ENCODE results near the gene ADAMTS2. TPM values are rescaled to one million over a fixed set of nuclear protein-coding genes. Genes with fewer than 3 reads are reported as not detected.

The ADAMTS2 gene
- polyA plus RNA-seq, 3 donors from 2014 or later, result 0.03 TPM; not detected in 2

DNA sequence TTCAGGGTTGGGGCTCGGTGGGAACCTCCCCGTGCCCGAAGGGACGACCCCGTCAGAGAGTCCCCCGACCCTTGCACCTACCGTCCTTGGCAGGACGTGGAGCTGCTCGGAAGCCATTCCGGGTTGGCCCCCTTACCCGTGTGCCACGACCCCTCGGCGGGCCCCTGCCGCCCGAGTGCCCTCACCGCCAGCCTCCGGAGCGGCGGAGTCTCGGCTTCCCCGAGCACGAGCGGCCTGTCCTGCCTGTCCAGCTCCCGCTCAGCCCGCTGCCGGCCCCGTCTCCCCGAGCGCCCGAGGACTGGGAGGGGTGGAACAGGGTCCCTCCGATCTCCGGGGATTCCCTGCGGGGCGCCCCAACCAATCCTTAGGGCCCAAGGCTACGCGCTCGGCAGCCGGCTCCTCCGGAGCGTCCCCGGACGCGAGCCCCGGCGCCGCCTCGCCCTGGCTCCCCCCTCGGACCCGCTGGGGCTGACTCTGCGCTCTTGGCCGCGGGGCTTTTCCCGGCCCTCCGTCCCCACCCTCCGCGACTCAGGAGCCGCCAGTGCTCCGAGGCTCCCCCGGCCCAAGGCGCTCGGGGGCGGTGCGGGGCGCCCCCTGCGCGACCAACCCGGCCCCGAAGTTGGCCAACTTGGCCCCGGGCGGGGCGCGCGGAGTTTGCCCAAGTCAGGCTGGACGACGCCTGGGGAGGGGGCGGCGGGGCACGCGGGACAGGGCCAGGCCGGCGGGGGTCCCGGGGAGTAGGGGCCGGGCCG is 654 bp downstream of the ADAMTS2 start:
- Mint-ChIP-seq H3K4me3 (no peak overlapping the region), H3K36me3 (no peaks in the 10 kb centered on the region), H3K4me1 (peaks cover 6 to 7% of the 10 kb centered on the region in 2 donors), H3K27me3 (ENCODE audit: low read depth in 3 of 3) (peaks cover 14 to 31% (median 20%) of the 10 kb centered on the region in 3 donors), H3K27ac (no peak overlapping the region), H3K9me3 (peaks cover 0 to 4% (median 0%) of the 10 kb centered on the region in 6 donors)
- DNase-seq, result no peak

DNA sequence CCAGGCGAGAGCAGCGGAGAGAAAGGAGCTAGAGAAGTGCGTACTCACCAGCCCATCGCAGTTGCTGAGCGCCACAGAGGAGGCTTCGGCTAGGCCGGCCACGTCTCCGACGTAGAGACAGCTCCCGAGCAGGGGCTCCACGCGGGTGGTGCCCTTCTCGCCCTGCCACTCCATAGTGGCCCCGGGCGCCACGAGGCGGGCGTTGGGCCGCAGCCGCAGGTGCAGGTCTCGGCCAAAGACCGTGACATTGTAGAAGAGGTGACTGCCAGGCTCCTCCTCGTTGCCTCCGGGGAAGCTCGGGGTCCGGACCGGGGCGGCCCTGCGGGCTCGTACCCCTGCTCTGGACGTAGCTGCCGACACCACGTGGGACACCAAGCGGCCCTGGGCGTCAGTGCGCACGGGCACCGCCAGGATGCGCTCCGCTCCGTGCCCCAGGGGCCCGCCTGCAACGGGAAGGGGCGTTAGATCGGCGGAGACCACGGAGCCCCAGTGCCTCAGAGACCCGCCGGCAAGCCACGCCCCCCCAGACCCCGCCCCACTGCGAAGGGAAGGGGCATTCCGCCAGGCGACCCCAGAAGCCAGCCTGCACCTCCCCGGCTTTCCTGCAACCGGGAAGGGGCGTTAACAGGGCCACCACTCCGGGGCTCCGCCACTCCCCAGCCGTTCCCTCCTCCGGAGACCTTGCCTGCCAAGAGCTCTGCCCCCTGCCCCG is 1.4 kb downstream of the ADAMTS2 start:
- peaks cover 6 to 7% of the 10 kb centered on the region in 2 donors for H3K4me1 Mint-ChIP-seq
- no peak overlapping the region for H3K27ac Mint-ChIP-seq
- H3K27me3 Mint-ChIP-seq (ENCODE audit: low read depth in 3 of 3), result peaks cover 14 to 31% (median 20%) of the 10 kb centered on the region in 3 donors
- no peak overlapping the region for H3K4me3 Mint-ChIP-seq
- no peak for DNase-seq
- no peaks in the 10 kb centered on the region for H3K36me3 Mint-ChIP-seq
- H3K9me3 Mint-ChIP-seq, result peaks cover 0 to 4% (median 0%) of the 10 kb centered on the region in 6 donors

DNA sequence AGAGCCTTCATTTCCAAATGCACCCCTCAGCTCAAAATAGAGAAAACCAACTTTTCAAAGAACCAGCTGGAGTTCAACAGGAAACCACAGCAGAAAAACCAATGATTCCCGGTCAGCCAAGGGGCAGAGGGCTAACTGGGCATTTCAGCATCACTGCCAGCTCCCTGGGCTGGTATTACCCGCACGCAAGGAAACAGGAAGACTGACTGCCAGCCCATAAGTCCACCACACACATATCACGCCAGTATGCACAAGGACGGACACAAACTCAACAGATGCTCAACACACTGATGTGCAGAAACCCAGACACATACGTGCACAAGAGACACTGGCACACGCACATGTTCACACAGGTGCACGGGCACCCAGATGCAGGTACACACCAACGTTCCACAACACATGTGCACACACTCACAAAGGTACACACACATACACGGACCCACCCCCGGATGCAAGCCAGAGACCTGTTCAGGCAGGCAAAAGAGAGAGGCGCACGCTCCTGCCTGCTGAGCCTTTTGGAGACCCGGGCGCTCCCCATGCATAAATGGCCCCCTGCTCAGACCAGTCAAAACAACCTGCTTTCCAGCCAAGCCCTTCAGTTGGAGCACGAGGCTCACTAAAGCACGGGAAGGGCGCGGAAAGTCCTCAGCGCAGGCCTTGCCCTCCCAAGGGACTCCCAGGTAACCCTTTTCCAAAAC is 2.1 kb downstream of the ADAMTS2 start:
- Mint-ChIP-seq H3K4me1 (peaks cover 6 to 7% of the 10 kb centered on the region in 2 donors), H3K9me3 (peaks cover 0 to 4% (median 0%) of the 10 kb centered on the region in 6 donors), H3K4me3 (peak overlapping the region in 3 of 5 donors; percentile 55 to 66 (median 60)), H3K36me3 (no peaks in the 10 kb centered on the region), H3K27me3 (ENCODE audit: low read depth in 3 of 3) (peaks cover 14 to 27% (median 20%) of the 10 kb centered on the region in 3 donors), H3K27ac (no peak overlapping the region)
- DNase-seq, result no peak

DNA sequence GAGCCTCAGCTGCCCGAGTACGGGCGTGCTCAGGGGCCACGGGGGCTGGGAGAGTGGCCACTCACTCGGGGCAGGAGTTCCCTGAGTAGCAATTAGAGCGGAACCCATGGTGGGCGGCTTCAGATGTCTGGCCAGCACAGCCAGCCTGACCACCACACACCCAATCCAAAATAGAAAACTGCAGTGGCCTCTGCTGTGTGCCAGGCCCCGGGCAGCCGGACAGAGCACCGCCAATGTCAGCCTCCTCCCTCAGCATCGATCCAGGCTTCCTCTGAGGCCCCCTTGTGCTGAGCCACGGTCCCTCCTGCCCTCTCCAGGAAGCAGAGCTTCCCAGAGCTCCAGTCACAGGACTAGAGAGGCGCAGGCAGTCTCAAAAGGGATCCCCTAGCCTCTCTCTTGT is 2.7 kb downstream of the ADAMTS2 start:
- Mint-ChIP-seq H3K27me3 (ENCODE audit: low read depth in 3 of 3) (peaks cover 10 to 24% (median 17%) of the 10 kb centered on the region in 3 donors), H3K27ac (no peak overlapping the region), H3K4me3 (peak overlapping the region in 2 of 5 donors; percentile 30 to 33), H3K9me3 (peaks cover 0 to 2% (median 0%) of the 10 kb centered on the region in 6 donors), H3K36me3 (no peaks in the 10 kb centered on the region), H3K4me1 (peaks cover 6 to 7% of the 10 kb centered on the region in 2 donors)
- DNase-seq, result no peak

DNA sequence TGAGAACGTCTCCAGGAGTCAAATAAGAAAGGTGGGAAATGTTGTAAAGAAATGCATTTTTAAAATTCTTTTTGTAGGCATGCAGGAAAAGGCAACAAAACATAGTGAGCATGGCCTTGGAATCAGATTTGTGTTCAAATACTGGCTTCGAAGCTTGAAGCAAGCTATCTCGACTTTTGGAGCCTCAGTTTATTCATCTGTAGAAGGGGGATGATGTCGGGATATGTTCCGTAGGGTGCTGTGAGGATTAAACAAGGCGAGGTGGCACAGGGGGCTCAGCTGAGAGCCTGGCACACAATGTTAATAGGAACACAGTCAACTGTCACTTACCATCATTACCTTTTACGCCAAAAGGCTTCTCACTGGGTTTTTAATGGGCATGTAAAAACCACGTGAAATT is 4.8 kb downstream of the ADAMTS2 start:
- no peaks in the 10 kb centered on the region for H3K36me3 Mint-ChIP-seq
- H3K4me3 Mint-ChIP-seq, result no peak overlapping the region
- H3K4me1 Mint-ChIP-seq, result peaks cover 2 to 6% of the 10 kb centered on the region in 2 donors
- no peak for DNase-seq
- H3K27ac Mint-ChIP-seq, result no peak overlapping the region
- H3K27me3 Mint-ChIP-seq (ENCODE audit: low read depth in 3 of 3), result peaks cover 6 to 18% (median 12%) of the 10 kb centered on the region in 3 donors
- peaks cover 0 to 2% (median 0%) of the 10 kb centered on the region in 6 donors for H3K9me3 Mint-ChIP-seq

DNA sequence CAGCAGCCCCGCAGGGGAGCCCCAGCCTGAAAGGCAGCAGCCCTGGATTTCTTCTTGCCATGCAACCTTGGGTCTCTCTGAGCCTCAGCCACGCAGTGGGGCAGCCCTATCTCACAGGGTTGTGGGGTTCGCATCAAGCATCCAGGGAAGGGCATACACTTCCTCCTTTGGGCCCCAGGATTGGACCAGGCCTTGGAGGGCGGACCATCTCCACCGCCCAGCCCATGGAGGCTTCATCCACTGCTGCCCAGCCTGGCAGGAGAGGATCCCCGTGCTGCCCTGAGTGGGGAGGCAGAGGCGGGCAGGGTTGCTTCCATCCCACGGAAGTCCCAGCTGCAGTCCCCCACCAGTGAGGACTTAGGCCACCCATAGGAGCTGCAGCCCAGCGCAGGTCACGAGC is 5.3 kb downstream of the ADAMTS2 start:
- no peak overlapping the region for H3K4me3 Mint-ChIP-seq
- no peak overlapping the region for H3K27ac Mint-ChIP-seq
- H3K9me3 Mint-ChIP-seq, result peaks cover 0 to 2% (median 0%) of the 10 kb centered on the region in 6 donors
- no peak for DNase-seq
- H3K27me3 Mint-ChIP-seq (ENCODE audit: low read depth in 3 of 3), result peaks cover 6 to 18% (median 12%) of the 10 kb centered on the region in 3 donors
- H3K36me3 Mint-ChIP-seq, result no peaks in the 10 kb centered on the region
- peaks cover 2 to 6% of the 10 kb centered on the region in 2 donors for H3K4me1 Mint-ChIP-seq

DNA sequence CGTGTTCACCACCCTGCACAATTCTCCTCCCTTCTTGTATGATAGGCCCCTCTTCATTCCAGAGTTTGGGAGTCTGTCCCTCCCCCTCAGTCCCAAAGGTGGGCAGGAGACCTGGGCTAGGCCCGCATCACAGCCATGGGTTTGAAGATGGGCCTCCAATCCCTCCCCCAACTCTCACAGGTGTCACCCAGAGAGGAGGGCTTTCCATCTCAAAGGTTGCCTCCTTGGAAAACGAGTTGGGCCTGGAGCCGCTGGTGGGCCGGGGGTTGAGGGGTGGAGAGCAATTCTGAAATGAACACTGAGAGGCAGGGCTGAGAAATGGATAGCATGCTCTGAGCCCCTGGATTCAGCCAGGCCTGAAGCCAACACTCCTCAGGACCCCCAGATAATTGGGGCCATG is 6.2 kb downstream of the ADAMTS2 start:
- H3K4me3 Mint-ChIP-seq, result no peak overlapping the region
- H3K9me3 Mint-ChIP-seq, result peaks cover 0 to 2% (median 0%) of the 10 kb centered on the region in 6 donors
- DNase-seq, result no peak
- H3K27me3 Mint-ChIP-seq (ENCODE audit: low read depth in 3 of 3), result peaks cover 6 to 18% (median 14%) of the 10 kb centered on the region in 3 donors
- peaks cover 2 to 6% of the 10 kb centered on the region in 2 donors for H3K4me1 Mint-ChIP-seq
- no peak overlapping the region for H3K27ac Mint-ChIP-seq
- no peaks in the 10 kb centered on the region for H3K36me3 Mint-ChIP-seq

DNA sequence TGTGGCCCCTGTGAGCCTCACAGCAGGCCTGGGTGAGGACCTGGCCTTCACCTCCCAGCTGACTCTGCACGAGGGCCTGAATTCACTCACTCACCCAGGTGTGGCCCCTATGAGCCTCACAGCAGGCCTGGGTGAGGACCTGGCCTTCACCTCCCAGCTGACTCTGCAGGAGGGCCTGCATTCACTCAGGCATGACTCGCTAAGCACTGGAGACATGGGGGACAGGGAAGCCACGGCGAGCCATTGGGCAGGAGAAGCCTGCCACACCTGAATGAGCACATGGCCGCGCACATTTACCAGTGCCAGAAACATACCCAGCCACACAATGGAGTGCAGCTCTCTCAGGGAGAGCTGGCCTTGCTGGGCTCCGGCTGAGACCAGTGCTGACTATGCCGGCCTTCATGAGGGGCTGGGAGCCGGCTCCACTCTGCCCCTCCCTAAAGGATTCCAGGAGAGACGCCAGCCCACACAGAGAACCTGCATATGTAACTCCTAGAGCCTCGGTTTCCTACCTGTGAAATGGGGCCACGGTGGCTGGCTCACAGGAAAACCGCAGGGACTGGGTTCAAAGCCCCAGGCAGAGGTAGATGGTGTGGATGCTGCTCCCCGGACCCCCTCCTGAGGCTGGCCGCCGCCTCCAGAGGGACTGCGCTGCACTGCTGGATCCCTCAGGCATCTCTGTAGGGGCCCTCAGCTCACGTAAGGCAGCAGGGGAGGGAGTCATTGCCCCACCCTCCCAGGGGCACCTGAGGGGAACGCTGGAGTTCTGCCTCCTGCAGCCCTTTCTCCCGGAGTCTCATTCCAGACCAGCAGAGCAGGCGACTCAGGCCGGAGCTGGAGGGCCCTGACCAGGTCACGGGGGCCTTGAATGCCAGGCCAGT is 7.2 kb downstream of the ADAMTS2 start:
- H3K27ac Mint-ChIP-seq, result no peak overlapping the region
- no peaks in the 10 kb centered on the region for H3K36me3 Mint-ChIP-seq
- H3K9me3 Mint-ChIP-seq, result no peaks in the 10 kb centered on the region
- H3K4me3 Mint-ChIP-seq, result no peak overlapping the region
- peaks cover 3 to 13% (median 11%) of the 10 kb centered on the region in 3 donors for H3K27me3 Mint-ChIP-seq (ENCODE audit: low read depth in 3 of 3)
- no peak for DNase-seq
- H3K4me1 Mint-ChIP-seq, result peaks cover 0 to 2% of the 10 kb centered on the region in 2 donors

DNA sequence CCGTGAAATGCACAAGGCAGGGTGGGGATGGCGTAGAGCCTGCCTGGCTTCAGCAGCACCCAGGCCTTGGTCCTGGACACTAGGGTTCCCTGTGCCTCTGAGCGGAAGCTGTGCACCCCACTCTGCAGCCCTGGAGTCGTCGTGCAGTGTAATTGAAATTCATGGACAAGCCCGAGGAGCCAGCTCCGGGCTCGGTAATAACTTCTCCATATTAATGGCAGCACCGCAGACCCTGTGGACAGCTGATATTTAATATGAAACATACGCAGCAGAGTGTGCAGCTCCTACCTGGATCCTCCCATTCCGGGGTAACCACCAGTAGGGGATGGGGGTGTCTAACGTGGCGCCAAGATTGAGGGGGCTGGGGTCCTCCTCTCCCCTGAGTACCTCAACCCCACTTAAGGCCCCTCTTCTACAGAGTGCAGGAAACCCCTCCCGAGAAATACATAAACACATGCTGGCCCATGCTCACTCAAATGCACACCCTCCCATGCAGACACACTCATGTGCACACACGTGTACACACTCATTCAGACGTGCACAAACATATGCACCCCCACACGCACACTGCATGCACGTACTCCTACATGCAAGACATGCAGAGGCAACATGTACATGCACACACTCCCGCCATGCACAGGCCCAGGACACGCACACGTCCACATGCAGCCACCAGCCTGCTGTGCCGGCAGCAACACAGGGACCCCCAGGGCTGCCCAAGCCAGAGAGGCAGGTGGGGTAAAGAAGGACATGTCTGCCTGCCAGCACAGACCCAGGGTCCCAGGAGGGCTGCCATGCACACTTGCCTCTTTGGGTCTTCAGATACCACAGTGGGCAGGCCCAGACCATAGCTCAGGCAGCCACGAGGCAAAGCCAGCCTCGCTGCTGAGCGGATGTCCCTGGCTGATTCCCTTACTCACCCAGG is 8.1 kb downstream of the ADAMTS2 start:
- Mint-ChIP-seq H3K9me3 (no peaks in the 10 kb centered on the region), H3K4me1 (no peaks in the 10 kb centered on the region), H3K27me3 (ENCODE audit: low read depth in 3 of 3) (peaks cover 3 to 8% (median 8%) of the 10 kb centered on the region in 3 donors), H3K4me3 (no peak overlapping the region), H3K27ac (no peak overlapping the region), H3K36me3 (no peaks in the 10 kb centered on the region)
- DNase-seq, result no peak

DNA sequence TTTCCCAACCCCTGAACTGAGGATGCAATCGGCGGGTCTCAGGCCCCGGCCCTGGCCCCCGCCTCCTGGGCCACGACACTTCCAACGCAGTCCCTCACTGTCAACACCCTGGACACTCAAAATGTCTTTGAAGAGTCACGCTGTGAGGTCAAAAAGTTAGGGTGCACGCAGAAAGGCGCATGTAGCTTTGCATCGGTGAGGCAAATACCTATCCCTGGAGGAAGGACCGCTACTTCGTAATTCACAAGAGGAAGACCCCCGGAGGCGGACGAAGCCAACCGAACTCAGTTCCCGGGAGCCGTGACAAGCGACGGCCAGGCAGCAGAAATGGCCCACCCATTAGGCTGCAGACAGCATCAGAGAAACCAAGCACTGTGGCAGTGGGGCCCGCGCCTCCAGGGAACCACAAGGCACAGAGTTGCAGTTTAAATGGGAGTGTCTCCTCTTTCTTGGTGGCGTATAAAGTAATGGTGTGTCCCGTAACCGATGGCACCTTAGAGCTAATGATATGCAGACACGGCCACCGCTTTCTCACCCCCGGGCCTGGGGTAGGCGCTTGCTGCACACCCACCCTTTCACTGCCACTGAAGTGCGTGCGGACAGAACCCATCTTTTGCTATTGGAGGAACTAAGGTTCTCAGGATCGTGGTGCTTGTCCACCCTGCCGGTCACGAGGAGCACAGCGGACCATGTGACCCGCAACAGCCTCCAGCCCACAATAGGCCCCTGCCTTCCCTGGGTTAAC is 9.0 kb downstream of the ADAMTS2 start:
- Mint-ChIP-seq H3K27me3 (ENCODE audit: low read depth in 3 of 3) (peaks cover 3 to 6% (median 5%) of the 10 kb centered on the region in 3 donors), H3K9me3 (no peaks in the 10 kb centered on the region), H3K27ac (no peak overlapping the region), H3K36me3 (no peaks in the 10 kb centered on the region), H3K4me1 (no peaks in the 10 kb centered on the region), H3K4me3 (no peak overlapping the region)
- DNase-seq, result no peak

DNA sequence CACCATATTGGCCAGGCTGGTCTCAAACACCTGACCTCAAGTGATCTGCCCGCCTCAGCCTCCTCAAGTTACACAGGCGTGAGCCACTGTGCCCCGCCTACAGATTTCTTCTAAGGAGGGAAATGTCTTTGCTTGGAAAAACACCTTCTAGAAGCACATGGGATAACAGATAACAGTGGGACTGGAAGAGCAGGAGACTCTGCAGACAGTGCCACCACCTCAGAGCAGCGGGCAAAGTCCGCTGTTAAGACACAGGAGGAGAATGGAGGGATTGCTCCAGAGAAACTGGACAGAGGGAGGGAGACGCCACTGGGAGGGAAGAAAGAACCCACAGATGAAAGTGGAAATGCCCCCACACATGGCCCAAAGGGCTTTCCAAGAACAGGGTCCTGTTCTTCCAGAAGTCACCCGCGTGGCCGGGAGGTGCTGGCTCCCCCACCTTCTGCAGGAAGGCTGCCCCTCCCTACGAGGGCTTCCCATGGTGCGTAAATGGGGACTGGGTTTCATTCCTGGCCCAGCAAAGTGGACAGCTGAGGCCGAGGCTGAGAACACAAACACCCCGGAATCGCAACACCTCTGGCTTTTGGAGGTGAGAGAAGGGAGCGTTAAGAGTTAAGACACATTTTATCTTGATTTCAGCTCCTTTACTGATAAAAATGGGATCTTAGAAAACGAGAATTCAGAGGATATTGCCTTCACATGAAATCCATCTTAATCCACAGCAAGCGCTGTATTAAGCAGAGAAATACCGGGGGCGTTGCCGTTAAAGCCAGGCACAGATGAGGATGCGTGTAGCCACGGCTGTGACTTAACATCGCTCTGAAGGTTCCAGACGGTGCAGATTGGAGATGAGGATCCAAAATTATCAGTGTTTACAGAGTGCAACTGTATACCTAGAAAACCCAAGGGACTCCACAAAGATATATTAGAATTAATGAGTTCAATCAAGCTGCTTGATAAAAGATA is 11.2 kb downstream of the ADAMTS2 start:
- no peak for DNase-seq
- Mint-ChIP-seq H3K4me1 (no peaks in the 10 kb centered on the region), H3K27me3 (ENCODE audit: low read depth in 3 of 3) (peaks cover 4 to 8% (median 5%) of the 10 kb centered on the region in 3 donors), H3K9me3 (no peaks in the 10 kb centered on the region), H3K4me3 (no peak overlapping the region), H3K27ac (no peak overlapping the region), H3K36me3 (no peaks in the 10 kb centered on the region)
